Measurements from ENCODE around the gene DCST2.

DCST2 gene

GRCh38 chr1:154974102-154974807, 59.3 kb downstream of the DCST2 start, which contains the start of gene CKS1B:
CKS1B (plus strand) TSS chr1:154974681; CDS start chr1:154974746, 65 bp downstream.
- in situ Hi-C loops (cut with MboI; ENCODE audit: low pct_unique_long_range_greater_than_20kb, low sequenced_read_pairs, unreplicated experiment): no loop called here
- no peak for TF ChIP-seq CTCF (IDR thresholded peaks at IDR 0.05; ENCODE audit: extremely low read depth, insufficient read depth, missing control alignments)
- peak; percentile 95 for DNase-seq (ENCODE audit: low spot score)

- no peak for TF ChIP-seq CTCF (IDR thresholded peaks at IDR 0.05; ENCODE audit: extremely low read depth, insufficient read depth, missing control alignments)
- in situ Hi-C loops (cut with MboI; ENCODE audit: low pct_unique_long_range_greater_than_20kb, low sequenced_read_pairs, unreplicated experiment): no loop called here
- DNase-seq (ENCODE audit: low spot score): peak; percentile 90
Observed at GRCh38 chr1:154973344-154974101, 60.1 kb downstream of the DCST2 start.

GRCh38 chr1:154972517-154973343, 60.9 kb downstream of the DCST2 start:
- no peak for DNase-seq (ENCODE audit: low spot score)
- in situ Hi-C loops (cut with MboI; ENCODE audit: low pct_unique_long_range_greater_than_20kb, low sequenced_read_pairs, unreplicated experiment): no loop called here
- no peak for TF ChIP-seq CTCF (IDR thresholded peaks at IDR 0.05; ENCODE audit: extremely low read depth, insufficient read depth, missing control alignments)

GRCh38 chr1:154972213-154972516, 61.4 kb downstream of the DCST2 start:
- no peak for DNase-seq (ENCODE audit: low spot score)
- in situ Hi-C loops (cut with MboI; ENCODE audit: low pct_unique_long_range_greater_than_20kb, low sequenced_read_pairs, unreplicated experiment): no loop called here
- no peak for TF ChIP-seq CTCF (IDR thresholded peaks at IDR 0.05; ENCODE audit: extremely low read depth, insufficient read depth, missing control alignments)

- no peak for DNase-seq (ENCODE audit: low spot score)
- no peak for TF ChIP-seq CTCF (IDR thresholded peaks at IDR 0.05; ENCODE audit: extremely low read depth, insufficient read depth, missing control alignments)
- in situ Hi-C loops (cut with MboI; ENCODE audit: low pct_unique_long_range_greater_than_20kb, low sequenced_read_pairs, unreplicated experiment): no loop called here
Observed at GRCh38 chr1:154971341-154971998, 62.1 kb downstream of the DCST2 start.
